Measurements from ENCODE around the gene DLL4. TPM values are rescaled to one million over a fixed set of nuclear protein-coding genes. Genes with fewer than 3 reads are reported as not detected.

The DLL4 gene
- total and polyA plus RNA-seq, 10 of the 15 experiments (the other 5 are each of a cell fraction or from before 2014, with no cell fraction given), result 0.04 to 0.16 (median 0.09) TPM; not detected in 6

DNA sequence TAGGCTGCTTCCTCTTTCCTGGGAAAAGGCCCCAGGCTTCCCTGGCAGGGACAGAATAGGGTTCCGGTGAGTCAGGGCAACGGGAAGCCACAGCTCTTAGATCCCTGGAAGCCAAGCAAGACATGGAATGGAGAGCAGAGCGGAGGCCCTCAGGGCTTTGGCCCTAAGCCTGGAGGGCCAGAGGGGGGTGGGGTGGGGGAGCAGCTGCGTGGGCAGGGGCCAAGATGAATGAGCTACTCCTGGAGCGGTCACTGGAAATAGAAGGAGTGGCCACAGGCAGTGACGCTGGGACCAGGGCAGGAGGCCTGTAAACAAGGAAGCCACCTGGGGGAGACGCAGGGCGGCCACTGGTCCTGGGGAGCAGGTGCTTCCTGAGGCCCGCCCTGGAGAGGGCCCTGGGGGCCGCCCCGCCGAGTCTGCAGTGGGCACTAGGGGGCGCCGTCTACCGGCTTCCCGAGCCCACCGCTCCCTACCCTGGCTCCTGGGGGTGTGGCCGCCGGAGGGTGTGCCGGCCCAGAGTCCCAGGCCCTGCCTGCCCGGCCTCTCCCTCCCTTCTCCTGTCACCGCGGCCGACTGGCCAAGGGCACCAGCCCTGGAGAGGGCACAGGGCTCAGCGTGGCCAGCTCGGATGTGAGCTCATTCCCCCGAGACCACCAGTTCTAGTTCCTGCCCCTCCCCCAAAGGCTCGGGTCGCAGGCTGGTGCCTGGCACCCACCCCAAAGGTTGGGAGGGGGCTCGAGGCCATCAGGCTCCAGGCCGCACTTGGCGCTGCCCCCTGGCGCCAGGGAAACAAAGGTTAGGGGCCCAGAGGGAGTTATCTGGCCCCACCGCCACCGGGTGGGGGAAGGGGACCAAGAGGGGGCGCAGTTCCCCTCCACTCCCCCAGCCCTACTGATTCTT, 22.8 kb upstream of the DLL4 start (continued):
- TF ChIP-seq POU2F2 (IDR thresholded peaks at IDR 0.05; ENCODE audit: borderline replicate concordance, low read depth, low read length) (peak; percentile 12; the same call in 1 of the 3 replicates), RAD21 (IDR thresholded peaks at IDR 0.05; ENCODE audit: insufficient read depth, low read depth, low read length) (peak; percentile 66), HDGF (IDR thresholded peaks at IDR 0.05) (no peak), CREB1 (IDR thresholded peaks at IDR 0.05; ENCODE audit: low read depth) (0 out of 2 replicates have a peak, but pooled peaks have one; percentile 33), BCL11A (IDR thresholded peaks at IDR 0.05; ENCODE audit: low read depth, low read length) (no peak), FOXM1 (IDR thresholded peaks at IDR 0.05; ENCODE audit: low read depth, low read length) (no peak), MXI1 (IDR thresholded peaks at IDR 0.05; ENCODE audit: low read depth, low read length) (peak; percentile 43; the same call in 1 of the 2 replicates), GABPA (IDR thresholded peaks at IDR 0.05; ENCODE audit: low read depth) (no peak), BHLHE40 (IDR thresholded peaks at IDR 0.05; ENCODE audit: borderline replicate concordance in 1 of 2, low read depth in 2 of 2, low read length in 1 of 2) (peak; percentile 20 to 57; a peak in 1 of 4 replicates), NRF1 (conservative IDR thresholded peaks at IDR 0.05; ENCODE audit: low read depth, low read length) (no peak), HDAC6 (IDR thresholded peaks at IDR 0.05; ENCODE audit: unreplicated experiment) (no peak), CREM (IDR thresholded peaks at IDR 0.05; ENCODE audit: low read depth) (no peak), EED (IDR thresholded peaks at IDR 0.05; ENCODE audit: low read depth) (0 out of 2 replicates have a peak, but pooled peaks have one; percentile 30), HCFC1 (IDR thresholded peaks at IDR 0.05; ENCODE audit: low read length) (no peak), POLR2A (IDR thresholded peaks at IDR 0.05; ENCODE audit: low read depth, low read length) (peak; percentile 52; the same call in 1 of the 2 replicates), CHD1 (IDR thresholded peaks at IDR 0.05; ENCODE audit: low read depth, low read length) (no peak), RELA (IDR thresholded peaks at IDR 0.05; ENCODE audit: borderline replicate concordance, partially characterized antibody) (peak; percentile 19)
- TF ChIP-seq, protein P1, sequence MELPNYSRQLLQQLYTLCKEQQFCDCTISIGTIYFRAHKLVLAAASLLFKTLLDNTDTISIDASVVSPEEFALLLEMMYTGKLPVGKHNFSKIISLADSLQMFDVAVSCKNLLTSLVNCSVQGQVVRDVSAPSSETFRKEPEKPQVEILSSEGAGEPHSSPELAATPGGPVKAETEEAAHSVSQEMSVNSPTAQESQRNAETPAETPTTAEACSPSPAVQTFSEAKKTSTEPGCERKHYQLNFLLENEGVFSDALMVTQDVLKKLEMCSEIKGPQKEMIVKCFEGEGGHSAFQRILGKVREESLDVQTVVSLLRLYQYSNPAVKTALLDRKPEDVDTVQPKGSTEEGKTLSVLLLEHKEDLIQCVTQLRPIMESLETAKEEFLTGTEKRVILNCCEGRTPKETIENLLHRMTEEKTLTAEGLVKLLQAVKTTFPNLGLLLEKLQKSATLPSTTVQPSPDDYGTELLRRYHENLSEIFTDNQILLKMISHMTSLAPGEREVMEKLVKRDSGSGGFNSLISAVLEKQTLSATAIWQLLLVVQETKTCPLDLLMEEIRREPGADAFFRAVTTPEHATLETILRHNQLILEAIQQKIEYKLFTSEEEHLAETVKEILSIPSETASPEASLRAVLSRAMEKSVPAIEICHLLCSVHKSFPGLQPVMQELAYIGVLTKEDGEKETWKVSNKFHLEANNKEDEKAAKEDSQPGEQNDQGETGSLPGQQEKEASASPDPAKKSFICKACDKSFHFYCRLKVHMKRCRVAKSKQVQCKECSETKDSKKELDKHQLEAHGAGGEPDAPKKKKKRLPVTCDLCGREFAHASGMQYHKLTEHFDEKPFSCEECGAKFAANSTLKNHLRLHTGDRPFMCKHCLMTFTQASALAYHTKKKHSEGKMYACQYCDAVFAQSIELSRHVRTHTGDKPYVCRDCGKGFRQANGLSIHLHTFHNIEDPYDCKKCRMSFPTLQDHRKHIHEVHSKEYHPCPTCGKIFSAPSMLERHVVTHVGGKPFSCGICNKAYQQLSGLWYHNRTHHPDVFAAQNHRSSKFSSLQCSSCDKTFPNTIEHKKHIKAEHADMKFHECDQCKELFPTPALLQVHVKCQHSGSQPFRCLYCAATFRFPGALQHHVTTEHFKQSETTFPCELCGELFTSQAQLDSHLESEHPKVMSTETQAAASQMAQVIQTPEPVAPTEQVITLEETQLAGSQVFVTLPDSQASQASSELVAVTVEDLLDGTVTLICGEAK (IDR thresholded peaks at IDR 0.05; ENCODE audit: borderline replicate concordance), result no peak
- TF ChIP-seq, protein P2, sequence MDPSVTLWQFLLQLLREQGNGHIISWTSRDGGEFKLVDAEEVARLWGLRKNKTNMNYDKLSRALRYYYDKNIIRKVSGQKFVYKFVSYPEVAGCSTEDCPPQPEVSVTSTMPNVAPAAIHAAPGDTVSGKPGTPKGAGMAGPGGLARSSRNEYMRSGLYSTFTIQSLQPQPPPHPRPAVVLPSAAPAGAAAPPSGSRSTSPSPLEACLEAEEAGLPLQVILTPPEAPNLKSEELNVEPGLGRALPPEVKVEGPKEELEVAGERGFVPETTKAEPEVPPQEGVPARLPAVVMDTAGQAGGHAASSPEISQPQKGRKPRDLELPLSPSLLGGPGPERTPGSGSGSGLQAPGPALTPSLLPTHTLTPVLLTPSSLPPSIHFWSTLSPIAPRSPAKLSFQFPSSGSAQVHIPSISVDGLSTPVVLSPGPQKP (IDR thresholded peaks at IDR 0.05; ENCODE audit: low read depth, low read length), result no peak
- TF ChIP-seq, protein P3, sequence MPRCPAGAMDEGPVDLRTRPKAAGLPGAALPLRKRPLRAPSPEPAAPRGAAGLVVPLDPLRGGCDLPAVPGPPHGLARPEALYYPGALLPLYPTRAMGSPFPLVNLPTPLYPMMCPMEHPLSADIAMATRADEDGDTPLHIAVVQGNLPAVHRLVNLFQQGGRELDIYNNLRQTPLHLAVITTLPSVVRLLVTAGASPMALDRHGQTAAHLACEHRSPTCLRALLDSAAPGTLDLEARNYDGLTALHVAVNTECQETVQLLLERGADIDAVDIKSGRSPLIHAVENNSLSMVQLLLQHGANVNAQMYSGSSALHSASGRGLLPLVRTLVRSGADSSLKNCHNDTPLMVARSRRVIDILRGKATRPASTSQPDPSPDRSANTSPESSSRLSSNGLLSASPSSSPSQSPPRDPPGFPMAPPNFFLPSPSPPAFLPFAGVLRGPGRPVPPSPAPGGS (IDR thresholded peaks at IDR 0.05; ENCODE audit: borderline replicate concordance, insufficient read depth, low read depth, low read length, poor library complexity, severe bottlenecking), result no peak
- TF ChIP-seq, protein P4, sequence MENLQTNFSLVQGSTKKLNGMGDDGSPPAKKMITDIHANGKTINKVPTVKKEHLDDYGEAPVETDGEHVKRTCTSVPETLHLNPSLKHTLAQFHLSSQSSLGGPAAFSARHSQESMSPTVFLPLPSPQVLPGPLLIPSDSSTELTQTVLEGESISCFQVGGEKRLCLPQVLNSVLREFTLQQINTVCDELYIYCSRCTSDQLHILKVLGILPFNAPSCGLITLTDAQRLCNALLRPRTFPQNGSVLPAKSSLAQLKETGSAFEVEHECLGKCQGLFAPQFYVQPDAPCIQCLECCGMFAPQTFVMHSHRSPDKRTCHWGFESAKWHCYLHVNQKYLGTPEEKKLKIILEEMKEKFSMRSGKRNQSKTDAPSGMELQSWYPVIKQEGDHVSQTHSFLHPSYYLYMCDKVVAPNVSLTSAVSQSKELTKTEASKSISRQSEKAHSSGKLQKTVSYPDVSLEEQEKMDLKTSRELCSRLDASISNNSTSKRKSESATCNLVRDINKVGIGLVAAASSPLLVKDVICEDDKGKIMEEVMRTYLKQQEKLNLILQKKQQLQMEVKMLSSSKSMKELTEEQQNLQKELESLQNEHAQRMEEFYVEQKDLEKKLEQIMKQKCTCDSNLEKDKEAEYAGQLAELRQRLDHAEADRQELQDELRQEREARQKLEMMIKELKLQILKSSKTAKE (IDR thresholded peaks at IDR 0.05; ENCODE audit: low read depth, poor library complexity, severe bottlenecking), result no peak

Data from GM12878 (cell line).